Mucosa of rectum (tissue), 2 donors: Measurements from ENCODE around the gene TCF7L1.

ENCODE experiments used
- H3K27ac ChIP-seq, 2 donors: one replicate each; pipeline ENCODE4 v1.7.0; 2013; ENCODE audit warnings: inconsistent platforms in 2 of 2, low read depth in 2 of 2, low read length in 2 of 2
- H3K27me3 ChIP-seq, 2 donors: one replicate each; pipeline ENCODE4 v1.7.0; 2013; ENCODE audit warnings: low read length in 2 of 2; ENCODE audit not compliant: control insufficient read depth in 2 of 2, insufficient read depth in 2 of 2
- H3K36me3 ChIP-seq, 2 donors: one replicate each; pipeline ENCODE4 v1.7.0; 2013; ENCODE audit warnings: low read length in 2 of 2; ENCODE audit not compliant: control insufficient read depth in 2 of 2, insufficient read depth in 2 of 2
- H3K4me1 ChIP-seq, 2 donors: one replicate each; pipeline ENCODE4 v1.7.0; 2013; ENCODE audit warnings: low read length in 2 of 2, mild to moderate bottlenecking in 1 of 2; ENCODE audit not compliant: control insufficient read depth in 2 of 2, insufficient read depth in 2 of 2
- H3K4me3 ChIP-seq, 2 donors: one replicate each; pipeline ENCODE4 v1.7.0; 2013; ENCODE audit warnings: low read length in 2 of 2
- H3K9ac ChIP-seq, 2 donors: one replicate each; pipeline ENCODE4 v1.7.0; 2013; ENCODE audit warnings: low read length in 2 of 2, low read depth in 1 of 2, mild to moderate bottlenecking in 1 of 2
- H3K9me3 ChIP-seq, 2 donors: one replicate each; pipeline ENCODE4 v1.7.0; 2013; ENCODE audit warnings: low read length in 2 of 2; ENCODE audit not compliant: control insufficient read depth in 2 of 2
- donor health status: healthy.
- donor health status: Normal muscosa, but diverticular disease.

Gene TCF7L1

DNA sequence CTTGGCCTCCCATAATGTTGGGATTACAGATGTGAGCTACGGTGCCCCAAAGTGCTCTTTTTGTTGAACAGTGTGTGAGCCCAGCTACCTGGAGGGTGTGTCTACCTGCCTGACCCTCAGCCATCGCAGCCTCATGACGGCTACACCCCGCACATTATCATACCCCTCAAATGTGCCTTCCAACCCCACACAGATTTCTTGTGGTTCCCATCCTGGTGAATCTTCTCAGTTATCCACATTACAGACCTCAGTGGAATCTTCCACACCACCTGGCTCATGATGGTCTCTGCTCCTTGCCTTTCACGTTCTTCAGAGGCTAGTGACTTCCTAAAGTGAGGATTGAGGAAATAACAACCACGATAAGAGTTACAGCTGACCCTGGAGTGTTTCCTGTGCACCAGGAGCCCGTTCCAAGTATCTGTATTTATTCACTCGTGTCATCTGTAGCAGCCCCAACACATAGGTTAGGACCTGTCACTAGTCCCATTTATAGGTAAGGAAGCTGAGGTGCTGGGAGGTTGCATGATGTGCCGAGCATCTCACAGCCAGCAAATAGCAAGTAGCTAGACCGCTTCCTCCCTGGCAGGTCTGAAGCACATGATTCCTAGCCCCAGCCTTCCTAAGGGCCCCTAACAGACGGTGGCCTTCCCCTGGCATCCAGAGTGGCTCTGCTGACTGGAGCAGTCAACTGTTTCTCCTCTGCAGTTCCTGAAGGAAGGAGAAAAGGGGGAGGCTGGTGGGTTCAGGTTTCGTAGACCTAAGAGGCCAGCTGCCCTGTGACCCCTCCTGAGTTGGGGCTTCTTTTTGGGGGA, 47.3 kb downstream of the TCF7L1 start:
- no peaks in the 10 kb centered on the region for H3K27me3 ChIP-seq
- no peak overlapping the region for H3K4me3 ChIP-seq
- no peaks in the 10 kb centered on the region for H3K36me3 ChIP-seq
- no peak overlapping the region for H3K9ac ChIP-seq
- H3K4me1 ChIP-seq, result no peaks in the 10 kb centered on the region
- no peak overlapping the region for H3K27ac ChIP-seq
- no peaks in the 10 kb centered on the region for H3K9me3 ChIP-seq

DNA sequence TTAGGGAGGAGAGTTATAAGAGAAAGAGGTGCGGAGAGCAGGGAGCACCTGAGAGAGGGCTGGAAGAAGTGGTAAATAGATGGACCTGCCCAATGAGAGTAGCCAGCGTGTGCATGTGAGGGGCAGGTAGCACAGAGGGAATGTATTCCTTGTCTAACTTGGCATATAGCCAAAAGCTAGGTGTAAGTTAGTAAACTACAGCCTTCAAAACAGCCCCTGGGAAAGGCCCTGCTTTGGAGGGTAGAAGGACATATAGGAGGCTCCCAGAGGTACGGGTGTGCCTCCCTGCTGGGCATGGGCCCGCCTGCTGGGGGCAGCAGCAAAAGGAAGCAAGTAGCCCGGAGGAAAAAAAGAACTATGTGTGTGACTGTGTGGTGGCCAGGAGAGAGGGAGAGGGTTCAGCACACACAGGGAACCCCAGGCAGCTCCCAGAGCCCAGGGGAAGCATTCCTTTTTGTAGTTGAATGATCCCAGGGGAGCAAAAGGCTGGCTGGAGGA, 48.0 kb downstream of the TCF7L1 start:
- Histone ChIP-seq H3K9me3 (no peaks in the 10 kb centered on the region), H3K9ac (no peak overlapping the region), H3K27ac (no peak overlapping the region), H3K27me3 (no peaks in the 10 kb centered on the region), H3K4me1 (no peaks in the 10 kb centered on the region), H3K4me3 (no peak overlapping the region), H3K36me3 (no peaks in the 10 kb centered on the region)

DNA sequence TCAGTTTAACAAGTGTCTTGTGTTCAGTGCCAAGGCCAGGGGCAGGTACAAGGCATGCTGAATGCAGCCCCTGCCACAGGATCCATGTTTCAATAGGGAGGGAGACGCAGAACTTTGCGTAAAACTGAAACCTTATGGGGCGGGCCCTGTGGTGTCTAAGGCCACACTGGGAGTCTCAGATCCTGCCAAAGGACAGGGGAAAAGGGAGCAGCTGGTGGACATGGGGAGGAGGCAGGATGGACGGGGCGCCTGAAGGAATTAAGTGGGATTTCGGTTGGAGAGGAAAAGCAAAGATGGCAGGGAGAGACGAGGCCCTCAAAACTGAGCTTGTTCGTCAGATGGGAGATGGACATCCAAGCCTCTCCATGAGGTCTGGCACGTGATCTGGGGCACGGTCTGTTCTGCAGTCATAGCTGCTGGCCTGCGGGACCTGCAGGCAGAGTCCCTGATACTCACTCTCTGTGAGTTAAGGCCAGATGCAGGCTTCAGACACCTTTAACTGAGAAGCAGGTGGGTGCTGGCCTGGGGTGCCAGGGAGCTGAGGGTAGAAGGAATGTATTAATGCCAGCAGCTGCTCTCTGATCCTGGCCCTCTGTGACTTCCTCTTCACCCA, 48.8 kb downstream of the TCF7L1 start:
- Histone ChIP-seq H3K36me3 (no peaks in the 10 kb centered on the region), H3K4me3 (no peak overlapping the region), H3K9ac (no peak overlapping the region), H3K9me3 (no peaks in the 10 kb centered on the region), H3K27me3 (no peaks in the 10 kb centered on the region), H3K27ac (no peak overlapping the region), H3K4me1 (no peaks in the 10 kb centered on the region)

DNA sequence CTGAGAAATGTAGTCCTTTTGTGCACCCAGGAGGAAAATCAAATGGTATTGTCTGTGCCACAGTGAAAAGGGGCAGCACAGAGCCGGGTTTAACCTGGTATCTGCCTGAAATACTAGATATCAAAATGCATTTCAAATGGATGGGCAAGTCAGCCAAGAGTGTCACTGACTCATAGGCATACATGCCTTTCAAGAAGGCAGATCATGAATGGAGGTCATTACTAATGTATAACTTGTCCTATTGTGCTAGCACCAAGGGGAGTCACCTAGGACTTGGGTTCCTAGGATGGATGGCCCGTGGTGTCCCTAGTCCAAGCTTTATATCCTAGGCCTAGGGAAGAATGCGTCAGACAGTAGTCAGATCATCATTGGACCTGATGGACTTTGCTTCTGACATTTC, 49.9 kb downstream of the TCF7L1 start:
- Histone ChIP-seq H3K27me3 (no peaks in the 10 kb centered on the region), H3K4me1 (no peaks in the 10 kb centered on the region), H3K36me3 (no peaks in the 10 kb centered on the region), H3K4me3 (no peak overlapping the region), H3K27ac (no peak overlapping the region), H3K9ac (no peak overlapping the region), H3K9me3 (no peaks in the 10 kb centered on the region)

DNA sequence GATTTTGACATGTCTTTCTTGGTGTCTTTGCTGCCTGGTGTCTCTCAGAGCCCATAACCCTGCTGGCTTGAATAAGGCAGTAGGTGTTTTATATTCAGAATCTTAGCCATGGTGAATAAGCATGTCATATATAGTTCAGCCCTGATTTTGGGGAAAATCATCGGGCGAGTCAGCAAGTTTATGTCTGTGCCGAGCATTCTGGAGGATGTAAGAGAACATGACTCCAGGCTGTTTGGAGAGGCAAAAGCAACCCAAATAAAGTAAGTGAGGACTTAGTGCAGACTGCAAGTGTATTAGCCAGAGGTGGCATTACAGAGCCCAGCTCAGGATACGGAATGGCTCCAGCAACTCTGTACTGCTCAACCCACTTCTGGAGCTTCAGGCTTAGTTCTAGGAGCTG, 50.3 kb downstream of the TCF7L1 start:
- Histone ChIP-seq H3K9ac (no peak overlapping the region), H3K9me3 (no peaks in the 10 kb centered on the region), H3K27me3 (no peaks in the 10 kb centered on the region), H3K4me3 (no peak overlapping the region), H3K4me1 (no peaks in the 10 kb centered on the region), H3K27ac (no peak overlapping the region), H3K36me3 (no peaks in the 10 kb centered on the region)

DNA sequence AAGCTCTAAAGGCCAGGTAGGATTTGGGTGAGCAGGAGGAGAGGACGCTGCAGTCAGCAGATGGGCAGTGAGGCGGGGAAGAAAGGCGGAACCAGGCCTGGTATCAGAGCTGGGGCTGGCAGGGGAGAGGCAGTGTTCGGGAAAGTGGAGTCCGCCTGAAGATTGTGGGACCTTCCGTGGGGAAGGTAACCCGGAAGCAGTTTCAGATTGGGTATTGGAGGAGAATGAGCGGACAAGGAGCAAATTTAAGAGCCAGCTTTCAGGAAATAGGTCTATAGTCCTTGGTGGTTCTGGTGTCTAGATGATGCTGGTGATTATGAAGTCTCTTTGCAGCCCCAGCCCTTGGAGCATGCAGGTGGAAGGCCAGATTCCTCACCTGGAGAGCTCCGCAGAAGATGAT, 51.0 kb downstream of the TCF7L1 start:
- Histone ChIP-seq H3K4me1 (no peaks in the 10 kb centered on the region), H3K27me3 (no peaks in the 10 kb centered on the region), H3K36me3 (no peaks in the 10 kb centered on the region), H3K27ac (no peak overlapping the region), H3K9ac (no peak overlapping the region), H3K9me3 (no peaks in the 10 kb centered on the region), H3K4me3 (no peak overlapping the region)

DNA sequence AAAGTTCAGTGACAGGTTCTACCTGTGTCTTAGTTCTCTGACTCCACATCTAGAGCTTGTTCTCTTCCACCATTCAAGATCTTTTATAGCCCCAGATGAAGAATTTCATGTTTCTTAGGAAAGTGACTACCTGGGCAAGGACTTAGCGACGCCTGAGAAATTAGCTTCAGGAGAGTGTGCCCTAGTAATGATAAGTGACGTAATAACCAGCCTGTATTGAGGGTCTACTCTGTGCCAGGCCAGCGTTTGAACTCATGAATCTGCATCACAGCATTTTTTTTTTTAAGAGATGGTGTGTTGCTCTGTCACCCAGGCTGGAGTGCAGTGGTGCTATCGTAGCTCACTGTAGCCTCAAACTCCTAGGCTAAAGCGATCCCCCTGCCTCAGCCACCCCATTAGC, 51.8 kb downstream of the TCF7L1 start:
- Histone ChIP-seq H3K9me3 (no peaks in the 10 kb centered on the region), H3K36me3 (no peaks in the 10 kb centered on the region), H3K9ac (no peak overlapping the region), H3K4me1 (no peaks in the 10 kb centered on the region), H3K27me3 (no peaks in the 10 kb centered on the region), H3K4me3 (no peak overlapping the region), H3K27ac (no peak overlapping the region)

DNA sequence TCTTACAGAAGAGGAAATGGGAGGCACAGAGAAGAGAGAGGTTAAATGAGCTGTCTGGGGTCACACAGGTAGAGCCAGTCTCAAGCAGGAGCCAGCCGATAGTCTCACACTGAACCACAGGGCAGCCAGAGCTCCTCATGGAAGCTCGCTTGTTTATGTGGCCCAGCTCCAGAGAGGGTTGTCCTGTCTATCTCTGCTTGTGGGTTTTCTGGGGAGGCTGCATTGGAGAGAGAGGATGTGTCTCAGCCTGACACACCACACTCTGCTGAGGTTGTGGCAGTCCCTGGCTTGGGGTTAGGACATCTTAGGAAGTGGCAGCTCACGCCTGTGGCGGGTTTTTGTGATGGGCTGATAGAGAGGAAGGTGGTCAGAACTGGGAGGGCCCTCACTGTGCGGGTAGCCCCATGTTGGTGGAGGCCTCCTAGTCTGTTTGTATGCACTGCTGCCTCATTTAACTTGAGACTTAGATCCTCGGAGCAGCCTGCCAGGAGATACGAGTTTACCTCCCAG, 52.3 kb downstream of the TCF7L1 start:
- no peaks in the 10 kb centered on the region for H3K4me1 ChIP-seq
- H3K27ac ChIP-seq, result no peak overlapping the region
- no peak overlapping the region for H3K4me3 ChIP-seq
- H3K9ac ChIP-seq, result no peak overlapping the region
- no peaks in the 10 kb centered on the region for H3K36me3 ChIP-seq
- no peaks in the 10 kb centered on the region for H3K27me3 ChIP-seq
- no peaks in the 10 kb centered on the region for H3K9me3 ChIP-seq

DNA sequence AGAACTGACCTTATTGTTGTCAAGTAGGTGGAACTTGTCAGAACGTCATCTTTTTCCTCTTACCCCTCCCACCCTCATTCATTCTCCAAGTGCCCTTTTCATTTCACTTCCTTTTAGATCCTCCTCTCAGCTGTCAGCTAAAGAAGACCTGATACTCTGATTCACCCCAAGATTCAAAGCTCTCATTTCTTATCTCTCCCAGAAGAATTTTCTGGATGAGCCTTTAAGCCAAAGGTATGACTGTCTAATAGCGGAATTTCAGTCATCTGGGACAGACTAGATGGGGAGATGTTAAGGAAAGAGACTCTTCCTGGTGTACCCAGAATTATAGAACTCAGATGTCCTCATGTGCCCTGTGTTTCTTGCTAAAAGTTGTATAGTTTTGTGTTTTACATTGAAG, 53.9 kb downstream of the TCF7L1 start:
- no peaks in the 10 kb centered on the region for H3K4me1 ChIP-seq
- H3K27ac ChIP-seq, result no peak overlapping the region
- H3K4me3 ChIP-seq, result no peak overlapping the region
- no peak overlapping the region for H3K9ac ChIP-seq
- no peaks in the 10 kb centered on the region for H3K9me3 ChIP-seq
- no peaks in the 10 kb centered on the region for H3K27me3 ChIP-seq
- H3K36me3 ChIP-seq, result no peaks in the 10 kb centered on the region

DNA sequence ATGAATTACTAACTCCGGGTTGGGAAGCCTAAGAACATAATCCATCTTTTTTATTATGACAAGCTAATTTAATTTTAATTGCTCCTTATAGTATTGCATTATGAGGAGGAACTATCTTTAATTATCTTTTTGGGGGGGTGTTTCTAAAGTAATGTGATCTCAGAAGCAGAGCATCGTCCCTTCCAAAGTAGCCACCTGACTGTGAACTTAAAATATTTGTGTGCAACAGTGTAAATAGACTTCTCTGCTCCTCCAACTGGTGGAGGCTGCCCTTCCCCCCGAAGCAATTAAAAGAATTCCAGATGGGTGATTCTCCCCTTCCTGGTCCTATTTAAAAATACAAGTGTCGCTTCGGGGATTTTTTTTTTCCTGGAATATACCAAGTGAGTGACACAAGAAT, 55.7 kb downstream of the TCF7L1 start:
- H3K27me3 ChIP-seq, result no peaks in the 10 kb centered on the region
- no peaks in the 10 kb centered on the region for H3K9me3 ChIP-seq
- H3K9ac ChIP-seq, result no peak overlapping the region
- H3K4me3 ChIP-seq, result no peak overlapping the region
- no peaks in the 10 kb centered on the region for H3K36me3 ChIP-seq
- H3K27ac ChIP-seq, result no peak overlapping the region
- H3K4me1 ChIP-seq, result no peaks in the 10 kb centered on the region
